NOMO-1 (cell line): Measurements from ENCODE around the gene SLC44A3.
"Not testable (repeated sequence)": the region's sequence is repeated elsewhere in the genome, so short reads cannot be mapped to it uniquely, and the experiment has no call there.

Experiments used
- DNase-seq, 2 experiments: peaks; one replicate each; lab custom pipeline; 2025; ENCODE audit not compliant: unreplicated experiment in 2 of 2; lab: John Stamatoyannopoulos, UW

Gene SLC44A3

DNA sequence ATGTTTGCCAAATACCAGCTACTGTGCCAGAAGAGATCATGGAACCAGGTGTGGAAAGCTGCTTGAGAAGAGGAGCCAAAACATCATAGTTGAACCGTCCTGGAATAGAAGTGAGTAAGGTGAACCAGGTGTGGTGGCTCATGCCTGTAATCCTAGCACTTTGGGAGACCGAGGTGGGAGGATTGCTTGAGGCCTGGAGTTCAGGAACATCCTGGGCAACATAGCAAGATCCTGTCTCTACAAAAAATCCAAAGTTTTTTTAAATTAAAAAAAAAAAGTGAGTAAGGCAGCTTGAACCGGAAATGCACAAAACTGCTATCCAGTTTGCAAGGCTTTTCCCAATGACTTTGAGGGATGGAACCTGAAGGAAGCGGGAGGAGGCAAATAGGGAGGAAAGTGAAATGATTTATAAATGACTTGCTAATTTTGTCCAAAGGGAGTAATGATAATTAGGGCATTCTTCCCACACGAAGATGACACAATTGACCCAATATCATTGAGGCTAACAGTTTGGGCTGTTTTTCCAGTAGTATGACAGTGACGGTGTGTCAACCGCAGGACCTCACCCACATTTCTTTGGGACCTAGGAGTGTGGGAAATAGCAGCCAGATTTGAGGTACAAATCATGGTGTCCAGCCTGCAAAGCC is 108.3 kb downstream of the SLC44A3 start:
- no peak for DNase-seq

DNA sequence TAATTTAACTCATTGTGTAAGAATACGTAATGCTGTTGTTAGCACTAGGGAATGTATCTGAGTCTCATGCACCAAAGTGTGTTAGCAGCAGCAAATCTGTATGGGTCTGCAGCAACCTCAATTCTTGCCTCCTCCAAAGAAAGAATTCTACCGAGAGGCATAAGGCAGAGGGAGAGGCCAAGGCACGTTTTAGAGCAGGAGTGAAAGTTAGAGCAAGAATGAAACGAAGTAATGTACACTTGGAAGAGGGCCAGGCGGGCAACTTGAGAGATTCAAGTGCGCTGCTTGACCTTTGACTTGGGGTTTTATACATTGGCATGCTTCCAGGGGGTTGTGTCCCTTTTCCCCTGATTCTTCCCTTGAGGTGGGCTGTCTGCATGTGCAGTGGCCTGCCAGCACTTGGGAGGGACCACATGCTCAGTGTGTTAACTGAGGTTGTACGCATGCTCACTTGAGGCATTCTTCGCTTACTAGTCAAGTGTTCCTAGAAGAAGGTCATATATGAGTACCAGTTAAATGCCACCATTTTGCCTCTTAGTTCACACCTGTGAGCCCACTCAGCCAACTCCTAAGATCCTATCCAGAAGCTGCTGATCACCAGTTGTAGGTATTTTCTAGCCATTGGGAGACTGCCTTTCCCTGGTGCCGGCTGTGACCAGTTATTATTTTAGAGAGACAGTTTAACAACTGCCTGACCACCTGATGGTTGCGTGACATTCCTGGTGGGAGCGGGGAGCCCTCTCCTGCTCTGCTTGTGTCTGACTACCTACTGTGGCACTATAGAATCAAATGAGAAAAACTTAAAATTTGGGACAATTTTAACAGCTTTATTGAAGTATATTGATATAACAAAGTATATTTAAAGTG is 109.4 kb downstream of the SLC44A3 start:
- DNase-seq, result no peak

DNA sequence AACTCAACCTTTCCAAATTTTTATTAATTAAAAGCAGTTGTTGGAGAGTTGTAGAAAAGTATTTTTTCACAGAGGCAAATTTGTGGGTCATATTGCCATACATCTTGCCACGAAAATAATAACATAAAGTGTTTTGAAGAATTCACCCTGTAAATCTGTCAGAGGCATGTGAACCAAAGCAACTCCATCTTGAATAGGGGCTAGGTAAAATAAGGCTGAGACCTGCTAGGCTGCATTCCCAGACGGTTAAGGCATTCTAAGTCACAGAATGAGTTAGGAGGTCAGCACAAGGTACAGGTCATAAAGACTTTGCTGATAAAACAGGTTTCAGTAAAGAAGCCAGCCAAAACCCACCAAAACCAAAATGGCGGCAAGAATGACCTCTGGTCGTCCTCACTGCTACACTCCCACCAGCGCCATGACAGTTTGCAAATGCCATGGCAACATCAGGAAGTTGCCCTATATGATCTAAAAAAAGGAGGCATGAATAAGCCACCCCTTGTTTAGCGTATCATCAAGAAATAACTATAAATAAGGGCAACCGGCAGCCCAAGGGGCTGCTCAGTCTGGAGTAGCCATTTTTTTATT is 111.2 kb downstream of the SLC44A3 start:
- no peak for DNase-seq

DNA sequence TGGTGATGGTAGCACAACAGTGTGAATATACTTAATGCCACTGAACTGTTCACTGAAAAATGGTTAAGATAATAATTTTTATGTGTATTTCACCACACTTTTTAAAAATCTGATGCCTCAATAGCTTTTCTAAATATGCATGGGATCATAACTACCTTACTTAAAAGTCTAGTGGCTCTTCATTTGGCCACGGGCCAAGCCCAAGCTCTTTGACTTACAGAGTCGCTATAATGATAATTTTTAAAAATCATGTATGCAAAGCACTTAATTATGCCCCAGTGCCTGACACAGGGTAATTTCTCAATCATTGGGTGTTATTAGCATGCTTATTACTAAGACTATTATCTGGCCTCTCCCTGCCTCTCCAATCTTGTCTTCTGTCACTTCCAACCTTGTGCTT is 114.4 kb downstream of the SLC44A3 start:
- DNase-seq, result no peak

DNA sequence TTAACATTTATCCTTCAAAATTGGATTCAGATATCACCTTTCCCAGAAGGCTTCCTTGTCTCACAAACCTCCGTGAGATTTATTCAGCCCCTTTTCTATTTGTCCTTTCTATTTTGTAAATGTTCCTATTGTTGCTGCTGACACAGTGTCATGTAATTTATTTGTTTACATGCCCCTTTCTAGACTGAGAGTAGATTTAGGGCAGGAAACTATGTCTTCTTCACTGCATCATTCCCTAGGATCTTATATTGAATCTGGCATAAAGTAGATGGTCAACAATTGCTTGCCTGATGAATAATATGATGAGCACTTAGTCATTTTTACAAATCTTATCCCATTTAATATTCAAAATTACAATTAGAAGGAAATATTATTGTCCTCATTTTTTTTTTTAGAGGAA is 114.9 kb downstream of the SLC44A3 start:
- DNase-seq, result no peak

DNA sequence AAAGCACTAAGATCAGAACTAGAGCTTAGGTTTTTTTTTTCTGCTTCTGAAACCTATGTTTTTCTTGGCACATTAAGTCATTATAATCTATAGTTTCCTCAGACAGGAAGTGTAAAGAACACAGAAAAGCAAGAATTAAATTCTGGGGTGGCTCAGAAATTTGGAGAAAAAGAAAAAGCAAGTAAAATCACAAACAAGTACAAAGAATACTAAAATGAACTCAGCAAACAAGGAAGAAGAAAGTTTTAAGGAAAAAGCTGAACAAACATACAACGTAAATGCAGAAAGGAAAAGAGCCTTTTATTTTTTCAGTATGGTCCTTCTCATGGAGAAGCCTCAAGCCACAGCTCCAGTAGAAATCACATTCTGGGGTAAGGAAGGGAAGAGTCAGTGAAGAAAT is 115.3 kb downstream of the SLC44A3 start:
- DNase-seq, result no peak

DNA sequence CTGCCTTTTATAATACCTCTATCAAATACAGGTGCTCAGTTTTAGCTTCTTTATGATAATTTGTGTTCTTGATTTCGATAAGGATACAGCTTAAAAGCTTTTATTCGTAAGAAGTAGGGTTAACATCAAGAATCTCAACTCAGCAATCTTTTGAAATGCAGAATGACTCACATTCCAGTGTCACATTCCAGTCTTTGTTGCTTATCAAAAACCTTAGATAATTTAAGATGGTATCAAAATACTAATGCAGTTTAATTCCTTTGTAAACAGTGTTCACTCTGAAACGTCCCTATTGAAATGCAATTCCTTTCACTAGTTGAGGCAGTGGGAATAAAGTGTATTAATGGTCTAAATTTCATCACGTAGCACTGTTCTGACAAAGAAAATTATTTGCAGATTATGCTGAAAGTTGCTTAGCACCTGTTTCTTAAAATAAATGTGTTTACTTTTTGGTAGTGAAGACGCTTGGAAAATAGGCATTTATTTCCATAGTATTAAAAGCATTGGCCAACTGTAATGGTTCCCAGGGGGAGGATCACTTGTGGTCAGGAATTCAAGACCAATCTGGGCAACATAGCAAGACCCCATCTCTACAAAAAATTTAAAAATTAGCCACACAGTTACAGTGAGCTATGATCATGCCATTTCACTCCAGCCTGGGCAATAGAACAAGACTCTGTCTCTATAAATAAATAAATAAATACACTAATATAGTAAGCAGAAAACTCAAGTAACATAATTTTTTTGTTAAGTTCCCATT is 116.9 kb downstream of the SLC44A3 start:
- DNase-seq, result no peak

DNA sequence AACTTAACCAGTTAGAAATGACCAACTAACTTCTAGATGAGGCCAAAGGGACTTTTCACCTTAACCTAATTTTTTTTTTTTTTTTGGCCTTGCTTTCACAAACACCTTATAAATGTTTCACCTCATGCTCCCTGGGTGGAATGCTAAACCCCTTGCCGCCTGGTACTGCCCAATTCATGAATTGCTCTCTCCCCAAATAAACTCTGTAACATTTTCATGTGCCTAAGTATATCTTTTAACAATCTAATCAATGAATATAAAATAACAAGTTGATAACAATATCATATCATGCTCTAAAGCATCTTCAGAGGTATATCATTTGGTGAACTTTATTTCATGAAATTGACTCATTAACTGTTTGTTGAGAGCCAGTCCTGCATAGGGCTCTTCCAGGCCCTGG is 117.7 kb downstream of the SLC44A3 start:
- no peak for DNase-seq

DNA sequence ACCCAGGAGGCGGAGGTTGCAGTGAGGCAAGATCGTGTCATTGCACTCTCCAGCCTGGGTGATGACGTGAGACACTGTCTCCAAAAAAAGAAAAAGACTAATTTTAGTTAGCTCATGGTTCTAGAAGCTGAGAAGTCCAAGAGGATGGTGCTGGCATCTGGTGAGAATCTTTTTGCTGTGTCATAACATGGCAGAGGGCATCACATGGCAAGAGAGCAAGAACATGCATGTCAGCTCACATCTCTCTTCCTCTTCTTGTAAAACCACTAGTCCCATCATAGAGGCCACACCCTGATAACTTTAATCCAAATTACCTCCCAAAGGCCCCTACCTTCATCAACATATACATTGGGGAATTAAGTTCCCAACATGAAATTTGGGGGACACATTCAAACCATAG is 120.6 kb downstream of the SLC44A3 start:
- no peak for DNase-seq

DNA sequence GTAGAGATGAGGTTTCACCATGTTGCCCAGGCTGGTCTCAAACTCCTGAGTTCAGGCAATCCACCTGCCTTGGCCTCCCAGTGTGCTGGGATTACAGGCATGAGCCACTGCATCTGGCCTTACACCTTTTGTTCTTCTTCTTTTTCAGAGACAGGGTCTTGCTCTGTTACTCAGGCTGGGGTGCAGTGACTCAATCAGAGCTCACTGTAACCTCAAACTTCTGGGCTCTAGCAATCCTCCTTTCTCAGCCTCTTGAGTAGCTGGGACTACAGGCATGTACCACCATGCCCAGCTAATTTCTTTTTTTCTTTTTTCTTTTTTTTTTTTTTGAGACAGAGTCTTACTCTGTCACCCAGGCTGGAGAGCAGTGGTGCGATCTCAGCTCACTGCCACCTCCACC is 121.3 kb downstream of the SLC44A3 start:
- not testable (repeated sequence) for DNase-seq

DNA sequence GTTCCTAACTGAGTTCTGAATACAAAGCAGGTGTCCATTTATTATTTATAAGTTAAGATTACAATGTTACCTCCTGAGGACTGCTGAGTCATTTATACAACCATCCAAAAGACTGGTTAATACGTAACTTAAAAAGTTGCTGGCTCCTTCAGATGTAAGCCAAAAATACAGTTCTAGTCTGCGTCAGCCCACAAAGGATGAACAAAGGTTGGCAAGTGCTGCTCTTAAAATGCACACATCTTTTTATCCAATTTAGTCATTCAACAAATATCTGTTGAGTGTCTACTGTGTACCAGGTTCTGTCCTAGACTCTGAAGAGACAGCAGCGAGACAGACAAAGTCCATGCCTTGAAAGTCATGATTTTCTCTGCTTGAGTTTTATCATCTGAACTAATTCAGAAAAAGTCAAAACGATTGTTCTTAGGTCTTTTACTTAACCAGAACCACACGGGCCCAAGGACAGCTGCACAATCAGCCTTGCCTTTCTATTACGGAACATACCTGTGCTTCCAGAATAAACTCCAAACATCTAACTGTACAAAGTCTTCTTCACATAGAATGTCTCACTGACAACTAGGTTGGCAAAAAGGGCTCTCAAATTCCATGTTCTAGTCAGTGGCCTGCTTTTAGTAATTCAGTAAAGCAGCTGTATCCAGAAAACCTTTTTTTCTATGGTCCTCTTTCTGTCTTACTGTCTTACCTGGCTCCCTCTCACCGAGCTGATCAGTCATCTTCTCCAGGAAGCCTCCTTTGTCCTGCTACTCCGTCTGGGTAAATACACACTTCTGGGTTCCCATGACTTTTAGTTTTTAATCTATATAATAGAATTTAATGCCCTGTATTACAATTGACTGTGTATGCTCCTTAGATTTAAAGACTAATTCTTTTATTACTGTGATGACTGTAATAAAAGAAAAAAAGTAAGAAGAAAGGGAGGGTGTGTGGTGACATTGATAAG is 122.3 kb downstream of the SLC44A3 start:
- no peak for DNase-seq
